Stomach smooth muscle (tissue), 2 donors: ENCODE data around the gene LAT.
"Not testable (repeated sequence)": the region's sequence is repeated elsewhere in the genome, so short reads cannot be mapped to it uniquely, and the experiment has no call there.

Experiments
- H3K27ac ChIP-seq: one replicate; pipeline ENCODE4 v1.7.0; 2013; ENCODE audit warnings: mild to moderate bottlenecking, low read length, inconsistent platforms
- H3K27me3 ChIP-seq, 2 donors: one replicate each; pipeline ENCODE4 v1.7.0; 2013; ENCODE audit warnings: low read length in 2 of 2; ENCODE audit not compliant: insufficient read depth in 2 of 2, control insufficient read depth in 1 of 2
- H3K36me3 ChIP-seq, 2 donors: one replicate each; pipeline ENCODE4 v1.7.0; 2013; ENCODE audit warnings: low read length in 2 of 2; ENCODE audit not compliant: control insufficient read depth in 2 of 2, insufficient read depth in 2 of 2
- H3K4me1 ChIP-seq: one replicate; pipeline ENCODE4 v1.7.0; 2013; ENCODE audit warnings: low read length; ENCODE audit not compliant: control insufficient read depth, insufficient read depth
- H3K4me3 ChIP-seq, 2 donors: one replicate each; pipeline ENCODE4 v1.7.0; 2013; ENCODE audit warnings: low read length in 2 of 2
- H3K9ac ChIP-seq, 2 donors: one replicate each; pipeline ENCODE4 v1.7.0; 2013; ENCODE audit warnings: low read length in 2 of 2, mild to moderate bottlenecking in 1 of 2
- H3K9me3 ChIP-seq, 2 donors: one replicate each; pipeline ENCODE4 v1.7.0; 2013; ENCODE audit warnings: low read length in 2 of 2; ENCODE audit not compliant: control insufficient read depth in 2 of 2
- donor health status: healthy.
- donor health status: Pancreatic carcinoma.

The LAT gene

DNA sequence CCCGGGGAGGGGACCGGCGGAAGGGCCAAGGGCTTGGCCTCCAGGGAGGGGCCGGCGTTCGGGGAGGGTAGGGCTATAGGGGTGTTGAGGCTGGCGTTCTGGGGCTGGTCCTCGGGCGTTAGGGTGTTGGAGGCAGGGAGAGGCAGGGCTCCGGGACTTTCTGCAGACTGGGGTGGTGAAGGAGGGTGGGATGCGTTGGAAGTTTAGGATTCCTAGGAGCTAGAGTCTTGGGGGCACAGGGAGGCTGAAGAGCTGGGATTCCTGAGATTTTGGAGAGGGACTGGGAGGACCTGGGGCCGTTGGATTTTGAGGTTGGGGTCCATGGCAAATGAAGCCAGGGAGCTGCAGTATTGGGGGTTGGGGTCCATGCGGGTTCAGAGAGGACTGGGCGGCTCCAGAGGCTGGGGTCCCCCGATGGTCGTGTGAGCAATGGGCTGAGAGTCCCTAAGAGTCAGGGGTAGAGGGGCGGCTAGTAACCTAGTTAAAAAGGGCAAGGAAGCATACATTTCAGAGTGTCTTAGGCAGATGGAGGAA, 33.4 kb upstream of the LAT start:
- H3K27me3 ChIP-seq = no peaks in the 10 kb centered on the region
- H3K9ac ChIP-seq = peak overlapping the region; percentile 69 to 74
- peaks cover 17 to 24% of the 10 kb centered on the region in 2 donors for H3K36me3 ChIP-seq
- peaks cover 10% of the 10 kb centered on the region for H3K4me1 ChIP-seq
- peak overlapping the region; percentile 55 for H3K27ac ChIP-seq
- peak overlapping the region; percentile 63 to 80 for H3K4me3 ChIP-seq
- H3K9me3 ChIP-seq = no peaks in the 10 kb centered on the region

DNA sequence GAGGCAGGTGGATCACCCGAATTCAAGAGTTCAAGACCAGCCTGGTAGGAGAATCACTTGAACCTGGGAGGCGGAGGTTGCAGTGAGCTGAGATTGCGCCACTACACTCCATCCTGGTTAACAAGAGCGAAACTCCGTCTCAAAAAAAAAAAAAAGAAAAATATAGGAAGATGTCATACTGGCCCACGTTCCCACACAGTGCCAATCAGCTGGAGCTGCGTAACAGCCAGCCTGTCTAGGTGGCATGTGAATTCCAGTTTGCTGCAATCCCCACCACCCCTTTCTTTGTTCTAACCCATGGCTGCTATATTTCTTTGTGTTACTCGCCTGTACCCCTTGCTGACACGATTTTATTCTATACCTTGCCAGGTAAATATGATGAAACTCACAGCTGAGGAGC, 26.6 kb upstream of the LAT start:
- no peaks in the 10 kb centered on the region for H3K4me1 ChIP-seq
- no peaks in the 10 kb centered on the region for H3K27me3 ChIP-seq
- peaks cover 43 to 48% of the 10 kb centered on the region in 2 donors for H3K36me3 ChIP-seq
- no peak overlapping the region for H3K4me3 ChIP-seq
- H3K9me3 ChIP-seq = no peaks in the 10 kb centered on the region
- H3K27ac ChIP-seq = no peak overlapping the region
- H3K9ac ChIP-seq = no peak overlapping the region

DNA sequence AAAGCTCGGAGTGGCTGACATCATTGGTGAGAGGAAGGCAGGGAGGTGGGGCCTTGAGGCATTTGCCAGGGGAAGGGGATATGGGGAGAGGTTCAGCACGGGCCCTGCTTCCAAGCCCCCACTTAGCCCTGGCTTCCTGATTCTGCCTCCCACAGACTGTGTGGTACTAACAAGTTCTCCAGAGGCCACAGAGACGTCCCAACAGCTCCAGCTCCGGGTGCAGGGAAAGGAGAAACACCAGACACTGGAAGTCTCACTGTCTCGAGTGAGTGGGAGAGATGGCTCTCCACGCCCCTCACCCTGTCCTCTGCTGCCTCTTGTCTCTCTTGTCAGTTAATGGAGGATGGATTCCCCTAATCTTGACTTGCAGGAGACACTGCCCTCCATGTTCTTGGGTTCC, 26.0 kb upstream of the LAT start:
- Histone ChIP-seq H3K4me1 (no peaks in the 10 kb centered on the region), H3K4me3 (no peak overlapping the region), H3K9me3 (no peaks in the 10 kb centered on the region), H3K9ac (no peak overlapping the region), H3K27me3 (no peaks in the 10 kb centered on the region), H3K27ac (no peak overlapping the region), H3K36me3 (peaks cover 44 to 52% of the 10 kb centered on the region in 2 donors)

DNA sequence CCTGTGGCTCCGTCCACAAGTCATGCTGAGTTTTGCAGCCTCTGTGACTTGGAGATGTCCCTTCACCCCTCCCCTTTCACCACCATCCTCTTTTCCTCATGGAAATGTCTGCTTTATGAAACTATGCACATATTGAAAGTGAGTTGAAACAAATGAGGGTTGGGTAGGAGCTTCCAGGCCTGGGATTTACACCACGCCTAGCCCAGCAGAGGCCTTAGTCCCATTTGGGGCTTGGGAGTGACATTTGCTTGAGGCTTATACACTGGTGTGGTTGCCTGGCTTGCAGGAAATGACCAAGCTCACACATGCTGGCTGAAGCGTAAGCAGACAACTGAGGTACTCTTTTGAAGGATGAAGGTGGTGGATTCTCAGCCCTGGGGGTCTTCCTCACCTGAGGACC, 20.8 kb upstream of the LAT start:
- Histone ChIP-seq H3K36me3 (peaks cover 24 to 39% of the 10 kb centered on the region in 2 donors), H3K4me3 (no peak overlapping the region), H3K27ac (no peak overlapping the region), H3K27me3 (no peaks in the 10 kb centered on the region), H3K9ac (no peak overlapping the region), H3K4me1 (no peaks in the 10 kb centered on the region), H3K9me3 (no peaks in the 10 kb centered on the region)

DNA sequence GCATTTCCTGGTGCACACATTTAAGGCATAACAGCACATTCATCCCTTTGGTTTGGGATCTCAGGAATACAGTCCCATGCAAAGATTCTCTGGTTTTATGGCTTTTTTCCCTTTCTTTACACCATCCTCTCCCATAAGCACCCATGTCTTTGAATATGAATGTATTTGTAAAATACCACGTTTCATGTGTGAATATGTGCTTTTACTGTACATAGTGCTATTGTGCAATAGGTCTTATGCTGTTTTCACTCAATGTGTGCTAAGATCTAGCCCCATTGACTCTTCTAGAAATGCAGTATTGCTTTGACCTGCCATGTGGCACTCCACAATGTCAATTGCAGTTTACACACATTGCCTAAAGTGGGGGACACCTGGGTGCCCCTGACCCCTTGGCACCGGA, 20.4 kb upstream of the LAT start:
- no peaks in the 10 kb centered on the region for H3K9me3 ChIP-seq
- no peak overlapping the region for H3K9ac ChIP-seq
- peaks cover 22 to 35% of the 10 kb centered on the region in 2 donors for H3K36me3 ChIP-seq
- H3K27ac ChIP-seq = no peak overlapping the region
- H3K27me3 ChIP-seq = no peaks in the 10 kb centered on the region
- H3K4me3 ChIP-seq = no peak overlapping the region
- no peaks in the 10 kb centered on the region for H3K4me1 ChIP-seq

DNA sequence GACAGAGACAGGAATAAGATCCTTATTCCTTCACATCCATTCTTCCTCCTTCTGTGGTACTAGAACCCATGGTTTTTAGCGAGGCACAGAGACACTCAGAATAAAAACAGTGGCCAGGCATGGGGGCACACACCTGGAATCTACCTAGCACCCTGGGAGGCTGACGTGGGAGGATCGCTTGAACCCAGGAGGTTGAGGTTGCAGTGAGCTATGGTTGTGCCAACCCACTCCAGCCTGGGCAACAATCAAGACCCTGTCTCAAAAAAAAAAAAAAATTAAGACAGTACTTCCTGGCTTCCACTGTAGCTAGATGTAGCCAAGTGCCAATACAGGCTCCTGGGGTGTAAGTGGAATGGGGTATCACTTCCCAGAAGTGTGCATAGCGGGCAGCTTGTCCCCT, 17.7 kb upstream of the LAT start:
- no peak overlapping the region for H3K9ac ChIP-seq
- H3K4me1 ChIP-seq = no peaks in the 10 kb centered on the region
- H3K9me3 ChIP-seq = no peaks in the 10 kb centered on the region
- H3K36me3 ChIP-seq = peaks cover 15 to 23% of the 10 kb centered on the region in 2 donors
- H3K4me3 ChIP-seq = no peak overlapping the region
- H3K27ac ChIP-seq = no peak overlapping the region
- no peaks in the 10 kb centered on the region for H3K27me3 ChIP-seq

DNA sequence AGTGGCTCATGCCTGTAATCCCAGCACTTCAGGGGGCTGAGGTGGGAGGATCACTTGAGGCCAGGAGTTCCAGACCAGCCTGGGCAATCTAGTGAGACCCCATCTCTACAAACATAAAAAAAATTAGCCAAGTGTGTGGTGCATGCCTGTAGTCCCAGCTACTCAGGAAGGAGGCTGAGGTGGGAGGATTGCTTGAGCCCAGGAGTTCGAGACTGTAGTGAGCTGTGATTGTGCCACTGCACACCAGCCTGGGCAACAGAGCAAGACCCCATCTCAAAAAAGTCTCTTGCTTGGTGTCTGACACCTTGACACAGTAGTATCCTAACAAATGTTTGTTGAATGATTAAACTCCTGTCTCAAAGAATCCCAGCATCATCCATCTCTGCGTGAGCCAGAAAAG, 15.2 kb upstream of the LAT start:
- H3K9me3 ChIP-seq, H3K36me3 ChIP-seq, H3K27me3 ChIP-seq, H3K4me3 ChIP-seq, H3K27ac ChIP-seq, H3K4me1 ChIP-seq, H3K9ac ChIP-seq: not testable (repeated sequence)

DNA sequence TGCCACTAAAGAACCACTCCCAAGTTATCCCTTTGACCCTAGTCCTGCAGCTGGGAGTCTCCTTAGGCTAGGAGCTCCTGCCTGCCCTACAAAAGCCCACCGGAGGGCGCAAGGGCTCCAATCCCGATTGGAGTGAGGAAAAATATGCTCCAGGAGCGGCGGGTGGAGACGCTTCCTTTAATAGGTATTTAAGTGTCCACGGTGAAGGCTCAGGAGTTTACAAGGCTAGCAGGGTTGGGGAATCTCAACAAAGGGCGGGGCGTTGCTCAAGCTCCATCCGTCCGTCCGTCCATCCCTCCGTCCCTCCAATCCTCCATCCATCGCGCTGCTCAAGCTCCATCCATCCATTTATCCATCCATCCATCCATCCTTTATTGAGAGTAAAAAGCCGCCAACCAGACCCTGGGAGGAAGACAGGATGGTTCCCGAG, 10.8 kb upstream of the LAT start:
- peak overlapping the region; percentile 87 to 99 for H3K4me3 ChIP-seq
- peak overlapping the region; percentile 90 to 92 for H3K9ac ChIP-seq
- peaks cover 17% of the 10 kb centered on the region for H3K4me1 ChIP-seq
- H3K9me3 ChIP-seq = no peaks in the 10 kb centered on the region
- peak overlapping the region; percentile 77 for H3K27ac ChIP-seq
- no peaks in the 10 kb centered on the region for H3K27me3 ChIP-seq
- peaks cover 7 to 17% of the 10 kb centered on the region in 2 donors for H3K36me3 ChIP-seq

DNA sequence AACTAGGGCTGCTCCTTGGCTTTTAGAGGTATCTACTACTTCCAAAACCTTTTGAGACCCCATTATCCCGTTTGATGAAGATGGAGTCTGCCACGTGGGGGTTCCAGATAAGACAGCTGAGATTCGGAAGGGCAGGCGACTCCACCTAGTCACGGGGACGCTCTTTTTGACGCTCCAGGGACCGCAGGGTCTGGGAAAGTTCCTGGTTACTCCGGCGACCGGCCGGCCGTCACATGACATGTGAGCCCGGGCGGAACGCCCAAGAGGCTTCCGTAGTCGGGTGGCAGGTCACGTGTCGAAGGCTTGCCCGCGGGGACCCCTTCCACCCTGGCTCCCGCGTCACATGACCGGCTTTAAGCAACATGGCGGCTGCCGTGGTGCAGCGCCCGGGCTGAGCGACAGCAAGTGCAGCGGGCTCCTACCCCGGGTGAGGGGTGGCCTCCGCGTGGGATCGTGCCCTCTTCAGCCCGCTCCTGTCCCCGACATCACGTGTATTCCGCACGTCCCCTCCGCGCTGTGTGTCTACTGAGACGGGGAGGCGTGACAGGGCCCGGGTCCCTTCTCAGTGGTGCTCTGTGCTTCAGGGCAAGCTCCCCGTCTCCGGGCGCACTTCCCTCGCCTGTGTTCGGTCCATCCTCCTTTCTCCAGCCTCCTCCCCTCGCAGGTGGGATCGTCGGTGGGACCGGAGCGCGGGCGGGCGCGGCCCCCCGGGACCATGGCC, 10.3 kb upstream of the LAT start, which contains the start of gene SPNS1:
SPNS1 (plus strand) TSS at position 342 of the 721 bp plus-strand sequence; CDS start at position 716, 374 bp downstream.
- Histone ChIP-seq H3K4me3 (peak within 1 kb of the TSS; percentile 87 to 99), H3K9ac (peak within 1 kb of the TSS; percentile 90 to 92), H3K27me3 (no peaks in the 10 kb centered on the region), H3K36me3 (peaks cover 10 to 21% of the 10 kb centered on the region in 2 donors), H3K9me3 (no peaks in the 10 kb centered on the region), H3K27ac (peak within 1 kb of the TSS; percentile 77), H3K4me1 (peaks cover 17% of the 10 kb centered on the region)

DNA sequence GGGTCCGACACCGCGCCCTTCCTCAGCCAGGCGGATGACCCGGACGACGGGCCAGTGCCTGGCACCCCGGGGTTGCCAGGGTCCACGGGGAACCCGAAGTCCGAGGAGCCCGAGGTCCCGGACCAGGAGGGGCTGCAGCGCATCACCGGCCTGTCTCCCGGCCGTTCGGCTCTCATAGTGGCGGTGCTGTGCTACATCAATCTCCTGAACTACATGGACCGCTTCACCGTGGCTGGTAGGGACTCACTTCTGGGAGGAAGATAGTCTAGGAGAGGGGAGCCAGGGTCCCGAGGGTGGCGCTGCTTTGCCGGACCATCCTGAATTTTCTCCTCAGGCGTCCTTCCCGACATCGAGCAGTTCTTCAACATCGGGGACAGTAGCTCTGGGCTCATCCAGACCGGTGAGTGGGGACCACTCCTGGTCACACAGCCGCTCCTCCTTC, 9.7 kb upstream of the LAT start:
- H3K4me1 ChIP-seq = peaks cover 17% of the 10 kb centered on the region
- H3K4me3 ChIP-seq = peak overlapping the region; percentile 87 to 99
- peak overlapping the region; percentile 77 for H3K27ac ChIP-seq
- peak overlapping the region; percentile 90 to 92 for H3K9ac ChIP-seq
- H3K9me3 ChIP-seq = no peaks in the 10 kb centered on the region
- no peaks in the 10 kb centered on the region for H3K27me3 ChIP-seq
- peaks cover 10 to 21% of the 10 kb centered on the region in 2 donors for H3K36me3 ChIP-seq
